GM23248 (cell line): ENCODE results near the gene SNTG2. TPM values are rescaled to one million over a fixed set of nuclear protein-coding genes. Genes with fewer than 3 reads are reported as not detected.

Experiments used
- DNase-seq: peaks from one replicate; pipeline ENCODE4 v3.0.0-alpha.2; 2015
- H2AFZ ChIP-seq: fragments of 200-600 bp; sonication (generic); 2 replicates; pipeline ENCODE4 v1.6.1; 2016; ENCODE audit warnings: antibody characterized with exemption
- H3F3A ChIP-seq: fragments of 200-600 bp; sonication (generic); 2 replicates; pipeline ENCODE4 v1.6.1; 2016; ENCODE audit warnings: mild to moderate bottlenecking, antibody characterized with exemption, mixed run types; ENCODE audit not compliant: insufficient read depth
- H3K27ac ChIP-seq: fragments of 200-600 bp; sonication (generic); 2 replicates; pipeline ENCODE4 v1.5.1; 2016; ENCODE audit warnings: mild to moderate bottlenecking
- H3K27me3 ChIP-seq: fragments of 200-600 bp; sonication (generic); replicated peaks from 2 replicates; pipeline ENCODE4 v1.6.1; 2016; ENCODE audit warnings: mild to moderate bottlenecking; ENCODE audit not compliant: insufficient read depth
- H3K36me3 ChIP-seq: fragments of 200-600 bp; sonication (generic); 2 replicates; pipeline ENCODE4 v1.6.1; 2016; ENCODE audit warnings: low read depth, mild to moderate bottlenecking
- H3K4me1 ChIP-seq: fragments of 200-600 bp; sonication (generic); 2 replicates; pipeline ENCODE4 v1.6.1; 2016; ENCODE audit warnings: mild to moderate bottlenecking; ENCODE audit not compliant: insufficient read depth
- H3K4me2 ChIP-seq: fragments of 200-600 bp; sonication (generic); one replicate; pipeline ENCODE4 v1.6.1; 2016; ENCODE audit warnings: mild to moderate bottlenecking; ENCODE audit not compliant: unreplicated experiment
- H3K4me3 ChIP-seq: fragments of 200-600 bp; sonication (generic); 2 replicates; pipeline ENCODE4 v1.5.1; 2016; ENCODE audit warnings: mild to moderate bottlenecking
- H3K79me2 ChIP-seq: fragments of 200-600 bp; sonication (generic); 2 replicates; pipeline ENCODE4 v1.6.1; 2016; ENCODE audit warnings: mild to moderate bottlenecking; ENCODE audit not compliant: insufficient read depth
- H3K9ac ChIP-seq: fragments of 200-600 bp; sonication (generic); 2 replicates; pipeline ENCODE4 v1.6.1; 2016; ENCODE audit warnings: mild to moderate bottlenecking
- H3K9me2 ChIP-seq: fragments of 200-600 bp; sonication (generic); 2 replicates; pipeline ENCODE4 v1.6.1; 2016; ENCODE audit warnings: mixed run types, mild to moderate bottlenecking, moderate library complexity; ENCODE audit not compliant: insufficient read depth
- H3K9me3 ChIP-seq: fragments of 200-600 bp; sonication (generic); one replicate; pipeline ENCODE4 v1.6.1; 2017; ENCODE audit warnings: low read depth
- H4K20me1 ChIP-seq: fragments of 200-600 bp; sonication (generic); 2 replicates; pipeline ENCODE4 v1.6.0; 2016; ENCODE audit not compliant: insufficient read depth
- EZH2 ChIP-seq: fragments of 200-600 bp; sonication (generic); IDR thresholded peaks from 2 replicates; pipeline ENCODE4 v1.6.1; 2018; ENCODE audit warnings: antibody characterized with exemption, mild to moderate bottlenecking; ENCODE audit not compliant: insufficient read depth, poor library complexity, severe bottlenecking
- EZH2phosphoT487 ChIP-seq: fragments of 200-600 bp; sonication (generic); IDR thresholded peaks from 2 replicates; pipeline ENCODE4 v1.6.1; 2018; ENCODE audit warnings: antibody characterized with exemption, moderate library complexity, mild to moderate bottlenecking, low read depth; ENCODE audit not compliant: insufficient read depth
- WGBS, 2 experiments: methylation state at CpG; one replicate each; pipeline ENCODE4 v1.1.6; 2015 to 2017; ENCODE audit warnings: low lambda C conversion rate in 2 of 2, low coverage in 1 of 2; ENCODE audit errors: missing lambda C conversion rate in 2 of 2; 5-methylcytosine and 5-hydroxymethylcytosine counted together
- in situ Hi-C: fragments of 300-500 bp; cut with MboI; formaldehyde crosslinking; loops from 2 replicates; pipeline ENCODE4 v1.15.0; 2020
- polyA plus RNA-seq: library from polyadenylated mRNA; unstranded; fragments of >200 nt; fragmentation: Nextera tagmentation; extraction: Ambion mirVana; gene quantifications from 2 replicates; pipeline ENCODE4 v1.2.1, GENCODE V29; 2016
- total RNA-seq: library from RNA; depleted of rRNA; stranded (reverse); fragments of >200 nt; shearing (Covaris generic); gene quantifications from 2 replicates; pipeline ENCODE4 v1.2.3, GENCODE V29; 2014

SNTG2 gene
- total and polyA plus RNA-seq, 2 experiments from 2014 or later = not detected

- in situ Hi-C loops = no loop called here
- Histone ChIP-seq H2AFZ (no peak overlapping the region), H3K27ac (no peak overlapping the region), H4K20me1 (no peaks in the 10 kb centered on the region), H3K27me3 (no peaks in the 10 kb centered on the region), H3K9ac (no peak overlapping the region), H3K4me1 (no peaks in the 10 kb centered on the region), H3K9me2 (no peaks in the 10 kb centered on the region), H3K79me2 (no peaks in the 10 kb centered on the region), H3F3A (no peaks in the 10 kb centered on the region), H3K4me2 (no peak overlapping the region), H3K4me3 (no peak overlapping the region), H3K36me3 (no peaks in the 10 kb centered on the region), H3K9me3 (no peaks in the 10 kb centered on the region)
- WGBS, 2 experiments = 37 to 39% methylated on average over 9 of the region's 9 CpGs
- TF ChIP-seq EZH2 (no peak), EZH2phosphoT487 (no peak)
- DNase-seq = no peak
Observed at GRCh38 chr2:1402064-1402463, 451.4 kb downstream of the SNTG2 start.

GRCh38 chr2:1403565-1403964 lies 452.9 kb downstream of the SNTG2 start:
- DNase-seq = no peak
- H3K27me3 ChIP-seq = no peaks in the 10 kb centered on the region
- in situ Hi-C loops = no loop called here
- TF ChIP-seq EZH2 = no peak
- TF ChIP-seq EZH2phosphoT487 = no peak
- H3F3A ChIP-seq = no peaks in the 10 kb centered on the region
- 33 to 37% methylated on average over 12 of the region's 12 CpGs for WGBS, 2 experiments
- H3K9ac ChIP-seq = no peak overlapping the region
- no peaks in the 10 kb centered on the region for H3K9me3 ChIP-seq
- H3K4me2 ChIP-seq = no peak overlapping the region
- H3K9me2 ChIP-seq = no peaks in the 10 kb centered on the region
- no peaks in the 10 kb centered on the region for H3K79me2 ChIP-seq
- H3K4me1 ChIP-seq = no peaks in the 10 kb centered on the region
- no peak overlapping the region for H2AFZ ChIP-seq
- no peak overlapping the region for H3K4me3 ChIP-seq
- no peaks in the 10 kb centered on the region for H4K20me1 ChIP-seq
- H3K27ac ChIP-seq = no peak overlapping the region
- H3K36me3 ChIP-seq = no peaks in the 10 kb centered on the region

GRCh38 chr2:1405124-1405523 lies 454.5 kb downstream of the SNTG2 start:
- Histone ChIP-seq H3K4me3 (no peak overlapping the region), H2AFZ (no peak overlapping the region), H3K27ac (no peak overlapping the region), H3K9ac (no peak overlapping the region), H3K4me1 (no peaks in the 10 kb centered on the region), H3K79me2 (no peaks in the 10 kb centered on the region), H3K9me2 (no peaks in the 10 kb centered on the region), H3K36me3 (no peaks in the 10 kb centered on the region), H3F3A (no peaks in the 10 kb centered on the region), H3K9me3 (no peaks in the 10 kb centered on the region), H4K20me1 (no peaks in the 10 kb centered on the region), H3K27me3 (no peaks in the 10 kb centered on the region), H3K4me2 (no peak overlapping the region)
- TF ChIP-seq EZH2phosphoT487 (no peak), EZH2 (no peak)
- 9 to 10% methylated on average over 1 of the region's 1 CpG for WGBS, 2 experiments
- DNase-seq = no peak
- in situ Hi-C loops = no loop called here

GRCh38 chr2:1405967-1406366 lies 455.3 kb downstream of the SNTG2 start:
- no peak overlapping the region for H2AFZ ChIP-seq
- no peaks in the 10 kb centered on the region for H3F3A ChIP-seq
- DNase-seq = no peak
- no peak overlapping the region for H3K9ac ChIP-seq
- WGBS, 2 experiments = 9 to 21% methylated on average over 3 of the region's 3 CpGs
- TF ChIP-seq EZH2 (no peak), EZH2phosphoT487 (no peak)
- no peaks in the 10 kb centered on the region for H4K20me1 ChIP-seq
- H3K79me2 ChIP-seq = no peaks in the 10 kb centered on the region
- H3K4me2 ChIP-seq = no peak overlapping the region
- no peaks in the 10 kb centered on the region for H3K27me3 ChIP-seq
- no peak overlapping the region for H3K27ac ChIP-seq
- no peak overlapping the region for H3K4me3 ChIP-seq
- no peaks in the 10 kb centered on the region for H3K36me3 ChIP-seq
- no peaks in the 10 kb centered on the region for H3K9me3 ChIP-seq
- in situ Hi-C loops = no loop called here
- H3K9me2 ChIP-seq = no peaks in the 10 kb centered on the region
- no peaks in the 10 kb centered on the region for H3K4me1 ChIP-seq

- no peak overlapping the region for H3K4me2 ChIP-seq
- H3K4me3 ChIP-seq = no peak overlapping the region
- no peaks in the 10 kb centered on the region for H4K20me1 ChIP-seq
- in situ Hi-C loops = no loop called here
- no peaks in the 10 kb centered on the region for H3K9me3 ChIP-seq
- H3K9me2 ChIP-seq = no peaks in the 10 kb centered on the region
- WGBS, 2 experiments = 7 to 10% methylated on average over 2 of the region's 2 CpGs
- no peaks in the 10 kb centered on the region for H3K79me2 ChIP-seq
- H2AFZ ChIP-seq = no peak overlapping the region
- no peak for DNase-seq
- TF ChIP-seq EZH2 (no peak), EZH2phosphoT487 (no peak)
- no peaks in the 10 kb centered on the region for H3K27me3 ChIP-seq
- H3K27ac ChIP-seq = no peak overlapping the region
- H3K36me3 ChIP-seq = no peaks in the 10 kb centered on the region
- H3K4me1 ChIP-seq = no peaks in the 10 kb centered on the region
- no peaks in the 10 kb centered on the region for H3F3A ChIP-seq
- H3K9ac ChIP-seq = no peak overlapping the region
Observed at GRCh38 chr2:1406434-1406833, 455.8 kb downstream of the SNTG2 start.
